K562 (cell line): ENCODE results near the gene AFF1. TPM values are rescaled to one million over a fixed set of nuclear protein-coding genes. Genes with fewer than 3 reads are reported as not detected.

Experiments used
- ATAC-seq: fragments of 200-7000 bp; cut with Tn5 transposase; 3 replicates; pipeline ENCODE4 v1.9.1; 2020; ENCODE audit warnings: moderate library complexity
- BruUV-seq: library from RNA; stranded (reverse); fragments of 400-500 nt; replicated peaks from 2 replicates; lab custom pipeline; 2021; lab: Mats Ljungman, UMichigan
- CTCF ChIA-PET: fragments of 300-600 bp; formaldehyde crosslinking; extraction: SDS; loops from one replicate; lab custom pipeline; 2021; ENCODE audit warnings: low intra/inter-chr PET ratio; lab: Yijun Ruan, JAX
- POLR2A ChIA-PET: fragments of 300-600, 350-650 bp; sonication (Branson Sonifier 250); formaldehyde crosslinking; extraction: SDS; loops from one replicate; lab custom pipeline; 2021; ENCODE audit warnings: antibody characterized with exemption, inconsistent platforms; lab: Yijun Ruan, JAX
- DNase-seq, 4 experiments: peaks; one replicate each; pipeline versions ENCODE4 v3.0.0 to v3.0.0-alpha.2; 2011 to 2018; ENCODE audit warnings: low spot score in 3 of 4, mixed read lengths in 3 of 4; ENCODE audit errors: extremely low read depth in 1 of 4
- FAIRE-seq: peaks from 2 replicates; lab custom pipeline; 2011; peaks lifted over from hg19 to GRCh38; lab: Jason Lieb, UNC
- H2AFZ ChIP-seq: 2 replicates; pipeline ENCODE4 v1.6.0; 2011; ENCODE audit warnings: low read depth, low read length, control low read depth, inconsistent platforms
- H3K27ac ChIP-seq: fragments of 200-600 bp; 3 replicates; pipeline ENCODE4 v1.8.0; 2011; ENCODE audit warnings: low read depth, mild to moderate bottlenecking, control low read depth, inconsistent platforms, low read length, moderate library complexity, mixed read lengths; ENCODE audit errors: extremely low read depth
- H3K27me3 ChIP-seq, 2 experiments: fragments of 300-600 bp in 1 of 2; 2 replicates in 1 of 2; 3 replicates in 1 of 2; pipeline versions ENCODE4 v1.6.0 to v1.8.0; 2011; ENCODE audit warnings: inconsistent platforms in 2 of 2, low read length in 2 of 2, mild to moderate bottlenecking in 1 of 2, mixed read lengths in 1 of 2, moderate library complexity in 1 of 2; ENCODE audit not compliant: control insufficient read depth in 2 of 2, insufficient read depth in 2 of 2
- H3K36me3 ChIP-seq: fragments of 300-600 bp; 3 replicates; pipeline ENCODE4 v1.8.0; 2011; ENCODE audit warnings: mild to moderate bottlenecking, low read length, inconsistent platforms; ENCODE audit not compliant: control insufficient read depth, insufficient read depth
- H3K4me1 ChIP-seq, 2 experiments: fragments of 200-600 bp in 1 of 2; replicated peaks in 1 of 2; 2 replicates in 1 of 2; 3 replicates in 1 of 2; pipeline versions ENCODE4 v1.5.1 to v1.8.0; 2011; ENCODE audit warnings: inconsistent platforms in 2 of 2, low read length in 2 of 2, mild to moderate bottlenecking in 1 of 2, mixed read lengths in 1 of 2, moderate library complexity in 1 of 2; ENCODE audit not compliant: control insufficient read depth in 2 of 2, insufficient read depth in 2 of 2
- H3K4me2 ChIP-seq: 2 replicates; pipeline ENCODE4 v1.6.1; 2011; ENCODE audit warnings: low read length, control low read depth, inconsistent platforms, mixed read lengths; ENCODE audit not compliant: insufficient read depth
- H3K4me3 ChIP-seq: fragments of 200-600 bp; sonication (generic), shearing (Covaris generic); 2 replicates; pipeline ENCODE4 v1.5.1; 2016; ENCODE audit warnings: control low read depth, inconsistent platforms
- H3K79me2 ChIP-seq: fragments of 200-600 bp; 3 replicates; pipeline ENCODE4 v1.8.0; 2011; ENCODE audit warnings: low read length, inconsistent platforms; ENCODE audit not compliant: control insufficient read depth, insufficient read depth
- H3K9ac ChIP-seq, 2 experiments: 2 replicates each; pipeline versions ENCODE4 v1.6.0 to v1.6.1; 2011; ENCODE audit warnings: low read depth in 2 of 2, low read length in 2 of 2, control low read depth in 1 of 2, inconsistent platforms in 1 of 2, mild to moderate bottlenecking in 1 of 2, mixed read lengths in 1 of 2; ENCODE audit not compliant: insufficient read depth in 1 of 2
- H3K9me1 ChIP-seq: one replicate; pipeline ENCODE4 v1.6.0; 2011; ENCODE audit warnings: inconsistent platforms, mild to moderate bottlenecking, low read length, moderate library complexity; ENCODE audit not compliant: control insufficient read depth, insufficient read depth
- H3K9me3 ChIP-seq: replicated peaks from 2 replicates; pipeline ENCODE4 v1.5.1; 2011; ENCODE audit warnings: low read depth, low read length, inconsistent platforms; ENCODE audit not compliant: control insufficient read depth, insufficient read depth
- H4K20me1 ChIP-seq: replicated peaks from 2 replicates; pipeline ENCODE4 v1.6.1; 2011; ENCODE audit warnings: low read length, inconsistent platforms, mixed read lengths; ENCODE audit not compliant: control insufficient read depth, insufficient read depth
- ARNT ChIP-seq, 2 experiments: fragments of 450-650 bp; IDR thresholded peaks; 2 replicates each; pipeline ENCODE4 v1.6.1; 2016; ENCODE audit warnings: mild to moderate bottlenecking in 1 of 2
- ATF3 ChIP-seq, 2 experiments: fragments of 450-650 bp in 1 of 2; sonication (generic) in 1 of 2; formaldehyde crosslinking in 1 of 2; IDR thresholded peaks in 1 of 2; conservative IDR thresholded peaks in 1 of 2; 2 replicates each; pipeline versions ENCODE4 v1.6.1 to v1.8.1; 2016 to 2023; ENCODE audit warnings: mild to moderate bottlenecking in 2 of 2, moderate library complexity in 2 of 2, inconsistent platforms in 1 of 2, missing genetic modification reagents in 1 of 2
- FOSL1 ChIP-seq: fragments of 200-800 bp; sonication (Bioruptor generic); conservative IDR thresholded peaks from 2 replicates; pipeline ENCODE4 v1.6.1; 2016; ENCODE audit warnings: missing genetic modification characterization, missing compliant biosample characterization
- FOXA3 ChIP-seq, 2 experiments: fragments of 450-650 bp in 1 of 2; sonication (generic) in 1 of 2; formaldehyde crosslinking; IDR thresholded peaks in 1 of 2; conservative IDR thresholded peaks in 1 of 2; 2 replicates each; pipeline versions ENCODE4 v1.4.0 to v1.8.0; 2020 to 2022; ENCODE audit warnings: mild to moderate bottlenecking in 2 of 2, missing genetic modification reagents in 1 of 2
- HDAC3 ChIP-seq: fragments of 450-650 bp; IDR thresholded peaks from 2 replicates; pipeline ENCODE4 v1.6.1; 2018; ENCODE audit warnings: borderline replicate concordance, mild to moderate bottlenecking, moderate library complexity; ENCODE audit not compliant: partially characterized antibody
- HDAC6 ChIP-seq: IDR thresholded peaks from 2 replicates; pipeline ENCODE4 v1.6.1; 2012; ENCODE audit warnings: low read depth, mild to moderate bottlenecking, control low read depth, inconsistent platforms, low read length, moderate library complexity
- HMGN3 ChIP-seq: IDR thresholded peaks from 2 replicates; pipeline ENCODE4 v1.6.1; 2011; ENCODE audit warnings: borderline replicate concordance, low read depth, mild to moderate bottlenecking, mixed read lengths, low read length; ENCODE audit not compliant: insufficient read length; ENCODE audit errors: extremely low read depth
- JUND ChIP-seq, 2 experiments: IDR thresholded peaks; 2 replicates in 1 of 2; 3 replicates in 1 of 2; pipeline ENCODE4 v1.6.1; 2011; ENCODE audit warnings: borderline replicate concordance in 2 of 2, low read depth in 2 of 2, low read length in 2 of 2, improper control_type of control experiment in 1 of 2, missing biosample characterization in 1 of 2, missing genetic modification characterization in 1 of 2, missing genetic modification reagents in 1 of 2
- RBM17 ChIP-seq: fragments of 200-400 bp; formaldehyde crosslinking; IDR thresholded peaks from 2 replicates; pipeline ENCODE4 v1.6.1; 2017; ENCODE audit warnings: low read depth, mild to moderate bottlenecking, low read length, borderline replicate concordance
- SNAPC5 ChIP-seq: fragments of 250-450 bp; sonication (Bioruptor Pico); IDR thresholded peaks from 2 replicates; pipeline ENCODE4 v1.8.0; 2021; ENCODE audit warnings: moderate library complexity, mild to moderate bottlenecking, inconsistent platforms
- ZNF133 ChIP-seq: fragments of 250-450 bp; sonication (Bioruptor Pico); IDR thresholded peaks from 2 replicates; pipeline ENCODE4 v1.4.0; 2020; ENCODE audit warnings: mild to moderate bottlenecking
- ZNF184 ChIP-seq: sonication (generic); formaldehyde crosslinking; IDR thresholded peaks from 2 replicates; pipeline ENCODE4 v1.5.0; 2020; ENCODE audit warnings: missing genetic modification reagents
- ZNF398 ChIP-seq: fragments of 250-450 bp; sonication (Bioruptor Pico); IDR thresholded peaks from 2 replicates; pipeline ENCODE4 v1.8.0; 2021; ENCODE audit warnings: moderate library complexity, mild to moderate bottlenecking, inconsistent platforms
- WGBS: fragments of 100-300 bp; shearing (Covaris generic); methylation state at CpG from one replicate; pipeline ENCODE4 v1.1.6; 2016; ENCODE audit warnings: low coverage, mixed read lengths; ENCODE audit not compliant: insufficient coverage; ENCODE audit errors: missing lambda C conversion rate; 5-methylcytosine and 5-hydroxymethylcytosine counted together
- in situ Hi-C: fragments of 300-500 bp; cut with MboI; formaldehyde crosslinking; loops from 4 replicates; pipeline ENCODE4 v1.15.0; 2018; ENCODE audit warnings: inconsistent platforms, mixed read lengths
- intact Hi-C: fragments of 100-400 bp; cut with micrococcal nuclease; formaldehyde crosslinking; loops from 2 replicates; pipeline ENCODE4 v1.14.2; 2022
- polyA plus RNA-seq, 8 experiments: library from polyadenylated mRNA; depleted of rRNA in 4 of 8; stranded (reverse) in 5 of 8; unstranded in 3 of 8; fragments of >200 nt; fragmentation: Nextera tagmentation in 2 of 8; fragmentation: Illumina TruSeq in 1 of 8; extraction: Ambion mirVana in 2 of 8; extraction: Trizol in 1 of 8; gene quantifications; 2 replicates each; pipeline versions ENCODE4 v1.2.1 to v1.2.3, GENCODE V29; 2011 to 2014; ENCODE audit warnings: inconsistent platforms in 1 of 8, missing spikeins in 1 of 8
- total RNA-seq, 7 experiments: library from RNA; depleted of rRNA in 6 of 7; stranded (reverse); fragments of >200 nt in 6 of 7; fragmentation: Illumina TruSeq in 2 of 7; extraction: Trizol in 2 of 7; gene quantifications; 2 replicates each; pipeline versions ENCODE4 v1.2.1 to v1.2.3, GENCODE V29; 2011 to 2021; ENCODE audit warnings: low replicate concordance in 1 of 7

AFF1 gene
- total and polyA plus RNA-seq, 9 of the 15 experiments (the other 6 are each of a cell fraction or from before 2014, with no cell fraction given): 4.1 to 47.5 (median 17.2) TPM

- in situ Hi-C loops: loop anchor here (25.0 kb wide), 1 partner anchor 596 kb away; no protein-coding TSS in a partner anchor
Measured at GRCh38 chr4:87108142-87108546, 173.3 kb downstream of the AFF1 start.

GRCh38 chr4:87109121-87109520 lies 174.3 kb downstream of the AFF1 start:
- 94% methylated on average over 3 of the region's 3 CpGs for WGBS
- TF ChIP-seq FOXA3 (CRISPR knock-in tag; conservative IDR thresholded peaks at IDR 0.05 in 1 of 2, IDR thresholded peaks at IDR 0.05 in 1 of 2): no peak
- TF ChIP-seq HDAC6: no peak
- no peak for TF ChIP-seq RBM17
- no peak for TF ChIP-seq HMGN3
- TF ChIP-seq HDAC3: no peak
- no peak for TF ChIP-seq ZNF133
- no peak for TF ChIP-seq ZNF398 (CRISPR knock-in tag)
- TF ChIP-seq SNAPC5 (CRISPR knock-in tag): no peak
- TF ChIP-seq ZNF184: no peak

More at GRCh38 chr4:87108142-87108546, 173.3 kb downstream of the AFF1 start:
- Histone ChIP-seq H3K9me3 (no peaks in the 10 kb centered on the region), H3K4me1 (peaks cover 0 to 7% of the 10 kb centered on the region in 2 experiments; a peak in 2 of 5 replicates), H3K9me1 (no peaks in the 10 kb centered on the region), H3K4me2 (no peak overlapping the region), H4K20me1 (no peaks in the 10 kb centered on the region), H3K79me2 (no peaks in the 10 kb centered on the region), H3K27me3 (no peaks in the 10 kb centered on the region), H2AFZ (no peak overlapping the region), H3K27ac (no peak overlapping the region), H3K4me3 (no peak overlapping the region), H3K9ac (no peak overlapping the region), H3K36me3 (peaks cover 65% of the 10 kb centered on the region)
- TF ChIP-seq ARNT (IDR thresholded peaks at IDR 0.05) (no peak), FOSL1 (tag) (peak; percentile 75), ATF3 (IDR thresholded peaks at IDR 0.05) (0 out of 2 replicates have a peak, but pooled peaks have one; percentile 7), ATF3 (CRISPR knock-in tag; conservative IDR thresholded peaks at IDR 0.05) (no peak), JUND (IDR thresholded peaks at IDR 0.05; ENCODE audit: borderline replicate concordance, low read depth, low read length) (no peak), JUND (tag; IDR thresholded peaks at IDR 0.05; ENCODE audit: borderline replicate concordance, low read depth, low read length) (peak; percentile 44; the same call in 1 of the 3 replicates)
- ATAC-seq: peak; percentile 68
- BruUV-seq: no TSS peak
- intact Hi-C loops: no loop called here
- no peak for DNase-seq
- ChIA-PET POLR2A (no interaction called here), CTCF (no interaction called here)
- FAIRE-seq: peak; percentile 6
- 73% methylated on average over 5 of the region's 5 CpGs for WGBS

More at GRCh38 chr4:87109121-87109520, 174.3 kb downstream of the AFF1 start:
- peaks cover 0 to 7% of the 10 kb centered on the region in 2 experiments; a peak in 2 of 5 replicates for H3K4me1 ChIP-seq
- no peaks in the 10 kb centered on the region for H3K27me3 ChIP-seq
- no peaks in the 10 kb centered on the region for H3K9me3 ChIP-seq
- intact Hi-C loops: no loop called here
- H3K79me2 ChIP-seq: no peaks in the 10 kb centered on the region
- ATAC-seq (no peak), DNase-seq (no peak), FAIRE-seq (peak; percentile 72)
- no peak overlapping the region for H3K4me3 ChIP-seq
- in situ Hi-C loops: loop anchor here (25.0 kb wide), 1 partner anchor 597 kb away; no protein-coding TSS in a partner anchor
- H2AFZ ChIP-seq: no peak overlapping the region
- H3K27ac ChIP-seq: no peak overlapping the region
- H3K9me1 ChIP-seq: no peaks in the 10 kb centered on the region
- CTCF ChIA-PET: no interaction called here
- H3K9ac ChIP-seq: no peak overlapping the region
- BruUV-seq: no TSS peak
- no peak overlapping the region for H3K4me2 ChIP-seq
- peaks cover 74% of the 10 kb centered on the region for H3K36me3 ChIP-seq
- POLR2A ChIA-PET: no interaction called here
- H4K20me1 ChIP-seq: no peaks in the 10 kb centered on the region
